SK-N-SH (cell line): ENCODE data around the gene EVC. TPM values are rescaled to one million over a fixed set of nuclear protein-coding genes. Genes with fewer than 3 reads are reported as not detected.

Experiments
- CTCF ChIA-PET: fragments of 300-600, 350-600 bp; formaldehyde crosslinking; extraction: SDS; loops from one replicate; lab custom pipeline; 2021; lab: Yijun Ruan, JAX
- POLR2A ChIA-PET: fragments of 350-600 bp; sonication (Branson Sonifier 250); formaldehyde crosslinking; extraction: SDS; loops from one replicate; lab custom pipeline; 2020; ENCODE audit warnings: antibody characterized with exemption, inconsistent platforms; lab: Yijun Ruan, JAX
- DNase-seq: peaks from one replicate; pipeline ENCODE4 v3.0.0; 2012
- H2AFZ ChIP-seq: fragments of 200-600 bp; sonication (generic); 2 replicates; pipeline ENCODE4 v1.8.1; 2016; ENCODE audit warnings: antibody characterized with exemption, mild to moderate bottlenecking, low read depth
- H3F3A ChIP-seq: fragments of 200-600 bp; sonication (generic); replicated peaks from 2 replicates; pipeline ENCODE3; 2016; ENCODE audit warnings: antibody characterized with exemption, mild to moderate bottlenecking; ENCODE audit not compliant: insufficient read depth
- H3K27ac ChIP-seq, 2 experiments: fragments of 200-500 bp in 1 of 2; fragments of 200-600 bp in 1 of 2; sonication (Bioruptor generic) in 1 of 2; sonication (generic), shearing (Covaris generic) in 1 of 2; 2 replicates each; pipeline versions ENCODE4 v1.5.1 to v1.6.1; 2014 to 2016; ENCODE audit warnings: low read depth in 2 of 2, inconsistent platforms in 1 of 2, low read length in 1 of 2, mild to moderate bottlenecking in 1 of 2, mixed read lengths in 1 of 2
- H3K27me3 ChIP-seq: fragments of 200-600 bp; sonication (generic), shearing (Covaris generic); 2 replicates; pipeline ENCODE4 v1.6.1; 2016; ENCODE audit warnings: mixed run types; ENCODE audit not compliant: insufficient read depth
- H3K36me3 ChIP-seq, 2 experiments: fragments of 200-500 bp in 1 of 2; fragments of 200-600 bp in 1 of 2; sonication (Bioruptor generic) in 1 of 2; sonication (generic) in 1 of 2; replicated peaks in 1 of 2; 2 replicates each; pipeline versions ENCODE3 to v1.5.1; 2014 to 2016; ENCODE audit warnings: low read length in 1 of 2, mild to moderate bottlenecking in 1 of 2; ENCODE audit not compliant: insufficient read depth in 2 of 2, control insufficient read depth in 1 of 2
- H3K4me1 ChIP-seq, 2 experiments: fragments of 200-500 bp in 1 of 2; fragments of 200-600 bp in 1 of 2; sonication (Bioruptor generic) in 1 of 2; sonication (generic), shearing (Covaris generic) in 1 of 2; 2 replicates each; pipeline versions ENCODE4 v1.5.1 to v1.6.1; 2014 to 2016; ENCODE audit warnings: low read depth in 1 of 2, low read length in 1 of 2, mixed run types in 1 of 2; ENCODE audit not compliant: insufficient read depth in 2 of 2, control insufficient read depth in 1 of 2
- H3K4me2 ChIP-seq: fragments of 200-600 bp; sonication (generic), shearing (Covaris generic); 2 replicates; pipeline ENCODE4 v1.6.1; 2017; ENCODE audit warnings: mixed run types
- H3K4me3 ChIP-seq, 2 experiments: fragments of 200-500 bp in 1 of 2; fragments of 200-600 bp in 1 of 2; sonication (Bioruptor generic) in 1 of 2; sonication (generic), shearing (Covaris generic) in 1 of 2; 2 replicates each; pipeline versions ENCODE4 v1.5.1 to v1.8.1; 2014 to 2016; ENCODE audit warnings: low read depth in 2 of 2, inconsistent platforms in 1 of 2, low read length in 1 of 2, mild to moderate bottlenecking in 1 of 2, mixed read lengths in 1 of 2, moderate library complexity in 1 of 2
- H3K79me2 ChIP-seq: fragments of 200-600 bp; sonication (generic); 2 replicates; pipeline ENCODE4 v1.8.1; 2017; ENCODE audit warnings: mild to moderate bottlenecking; ENCODE audit not compliant: insufficient read depth
- H3K9ac ChIP-seq: fragments of 200-600 bp; sonication (generic); 2 replicates; pipeline ENCODE4 v1.6.1; 2017; ENCODE audit warnings: mixed run types
- H3K9me2 ChIP-seq: fragments of 200-600 bp; sonication (generic); 2 replicates; pipeline ENCODE4 v1.6.1; 2017; ENCODE audit warnings: mixed run types
- H3K9me3 ChIP-seq: fragments of 200-600 bp; sonication (generic); 2 replicates; pipeline ENCODE4 v1.6.1; 2017; ENCODE audit warnings: mixed run types, mild to moderate bottlenecking, moderate library complexity
- H4K20me1 ChIP-seq: fragments of 200-600 bp; sonication (generic); 2 replicates; pipeline ENCODE4 v1.6.1; 2017; ENCODE audit warnings: mild to moderate bottlenecking, mixed run types; ENCODE audit not compliant: insufficient read depth
- ELF1 ChIP-seq: IDR thresholded peaks from 2 replicates; pipeline ENCODE4 v1.4.0; 2012
- EP300 ChIP-seq, 2 experiments: IDR thresholded peaks; 2 replicates each; pipeline versions ENCODE4 v1.4.0 to v1.6.1; 2012; ENCODE audit warnings: borderline replicate concordance in 1 of 2, low read depth in 1 of 2, low read length in 1 of 2
- GATA2 ChIP-seq: sonication (generic); formaldehyde crosslinking; IDR thresholded peaks from 2 replicates; pipeline ENCODE4 v1.5.0; 2020; ENCODE audit warnings: mild to moderate bottlenecking, missing genetic modification reagents
- NFIC ChIP-seq: IDR thresholded peaks from 2 replicates; pipeline ENCODE4 v1.4.0; 2012; ENCODE audit warnings: borderline replicate concordance
- POLR2AphosphoS5 ChIP-seq: IDR thresholded peaks from 2 replicates; pipeline ENCODE4 v1.6.1; 2012; ENCODE audit warnings: low read depth, low read length
- RAD21 ChIP-seq: IDR thresholded peaks from 2 replicates; pipeline ENCODE4 v1.6.1; 2012; ENCODE audit warnings: mild to moderate bottlenecking, low read length
- RCOR1 ChIP-seq: fragments of 150-350 bp; IDR thresholded peaks from 2 replicates; pipeline ENCODE4 v1.6.1; 2017; ENCODE audit warnings: antibody characterized with exemption, low read length
- RFX5 ChIP-seq: IDR thresholded peaks from 2 replicates; pipeline ENCODE4 v1.6.1; 2012; ENCODE audit warnings: mild to moderate bottlenecking, improper control_type of control experiment, low read length
- TAF1 ChIP-seq: IDR thresholded peaks from 2 replicates; pipeline ENCODE4 v1.6.1; 2012; ENCODE audit warnings: low read depth, mild to moderate bottlenecking, low read length, moderate library complexity, borderline replicate concordance
- TCF12 ChIP-seq: IDR thresholded peaks from 2 replicates; pipeline ENCODE4 v1.4.0; 2012
- WGBS: methylation state at CpG from one replicate; pipeline ENCODE4 v1.1.6; 2017; ENCODE audit warnings: low lambda C conversion rate; 5-methylcytosine and 5-hydroxymethylcytosine counted together
- polyA plus RNA-seq, 3 experiments: library from polyadenylated mRNA; depleted of rRNA; stranded (reverse); fragments of >200 nt; gene quantifications; 2 replicates each; pipeline ENCODE4 v1.2.3, GENCODE V29; 2012
- TF ChIP-seq, protein P1 (sequence below): fragments of 200-600 bp; sonication (generic); IDR thresholded peaks from 2 replicates; pipeline ENCODE4 v1.6.1; 2017; ENCODE audit warnings: antibody characterized with exemption, mild to moderate bottlenecking, moderate library complexity
- TF ChIP-seq, protein P2 (sequence below): IDR thresholded peaks from 2 replicates; pipeline ENCODE4 v1.6.1; 2012; ENCODE audit warnings: mild to moderate bottlenecking, low read depth, low read length, moderate library complexity
- TF ChIP-seq, protein P3 (sequence below): fragments of 150-350 bp; IDR thresholded peaks from 2 replicates; pipeline ENCODE4 v1.6.1; 2016; ENCODE audit warnings: mild to moderate bottlenecking, low read depth, low read length
- TF ChIP-seq, protein P4 (sequence below): fragments of 150-350 bp; IDR thresholded peaks from 2 replicates; pipeline ENCODE4 v1.6.1; 2017; ENCODE audit warnings: antibody characterized with exemption, low read length, low read depth, borderline replicate concordance
- TF ChIP-seq, protein P5 (sequence below): IDR thresholded peaks from 2 replicates; pipeline ENCODE4 v1.4.0; 2012; ENCODE audit warnings: low read depth, borderline replicate concordance

EVC gene
- polyA plus RNA-seq, 1 of the 3 experiments (the other 2 are of a cell fraction) = 3.8 TPM

DNA sequence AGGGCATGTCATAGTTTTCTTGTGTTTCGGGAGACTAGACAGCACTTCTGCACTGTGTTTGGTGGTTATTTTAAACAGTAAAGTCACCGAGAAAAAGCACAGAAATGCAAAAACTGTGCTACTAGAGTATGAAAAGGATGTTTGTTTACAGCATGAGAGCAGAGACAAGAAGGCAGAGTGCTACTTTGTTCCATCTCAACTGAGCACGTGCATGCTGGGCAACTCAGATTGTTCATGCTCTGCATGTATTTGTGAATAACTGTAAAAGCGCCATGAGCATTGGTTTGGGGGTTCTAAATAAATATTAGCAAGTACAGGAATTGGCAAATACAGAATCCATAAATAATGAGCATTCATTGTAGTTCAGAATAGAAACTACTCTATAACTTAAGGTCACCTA lies 7.4 kb downstream of the EVC start (continued):
- TF ChIP-seq, protein P1, sequence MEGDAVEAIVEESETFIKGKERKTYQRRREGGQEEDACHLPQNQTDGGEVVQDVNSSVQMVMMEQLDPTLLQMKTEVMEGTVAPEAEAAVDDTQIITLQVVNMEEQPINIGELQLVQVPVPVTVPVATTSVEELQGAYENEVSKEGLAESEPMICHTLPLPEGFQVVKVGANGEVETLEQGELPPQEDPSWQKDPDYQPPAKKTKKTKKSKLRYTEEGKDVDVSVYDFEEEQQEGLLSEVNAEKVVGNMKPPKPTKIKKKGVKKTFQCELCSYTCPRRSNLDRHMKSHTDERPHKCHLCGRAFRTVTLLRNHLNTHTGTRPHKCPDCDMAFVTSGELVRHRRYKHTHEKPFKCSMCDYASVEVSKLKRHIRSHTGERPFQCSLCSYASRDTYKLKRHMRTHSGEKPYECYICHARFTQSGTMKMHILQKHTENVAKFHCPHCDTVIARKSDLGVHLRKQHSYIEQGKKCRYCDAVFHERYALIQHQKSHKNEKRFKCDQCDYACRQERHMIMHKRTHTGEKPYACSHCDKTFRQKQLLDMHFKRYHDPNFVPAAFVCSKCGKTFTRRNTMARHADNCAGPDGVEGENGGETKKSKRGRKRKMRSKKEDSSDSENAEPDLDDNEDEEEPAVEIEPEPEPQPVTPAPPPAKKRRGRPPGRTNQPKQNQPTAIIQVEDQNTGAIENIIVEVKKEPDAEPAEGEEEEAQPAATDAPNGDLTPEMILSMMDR = no peak

DNA sequence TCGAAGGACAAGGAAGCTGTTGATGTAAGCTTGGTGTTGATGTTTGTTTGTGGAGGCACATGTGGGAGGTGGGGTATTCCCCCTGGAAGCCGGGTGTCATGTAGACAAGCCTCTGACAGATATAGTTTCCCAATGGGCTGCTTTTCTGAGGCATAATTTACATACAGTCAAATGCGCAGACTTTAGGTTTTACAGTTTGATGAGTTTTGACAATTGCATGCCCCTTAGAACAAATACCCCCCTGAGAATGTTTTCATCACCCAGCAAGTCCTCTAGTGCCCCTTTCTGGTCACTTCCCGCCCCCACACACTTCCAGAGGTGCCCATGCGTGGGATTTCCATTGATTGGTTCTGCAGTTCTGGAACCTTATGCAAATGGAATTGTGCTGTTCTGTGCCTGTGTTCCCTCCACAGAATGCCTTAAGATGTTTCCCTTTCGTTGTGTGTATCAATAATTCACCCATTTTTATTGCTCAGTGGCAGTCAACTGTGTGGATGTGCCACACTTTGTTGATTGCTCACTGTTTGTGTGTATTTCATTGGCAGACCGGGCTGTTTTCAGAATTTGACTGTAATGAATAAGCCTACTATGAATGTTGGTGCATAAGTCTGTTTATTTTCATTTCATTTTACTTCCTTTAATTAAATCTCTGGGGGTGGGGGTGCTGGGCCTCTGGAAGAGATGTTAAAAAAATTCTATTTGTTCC lies 8.5 kb downstream of the EVC start:
- TF ChIP-seq RAD21 = peak; percentile 12; the same call in 1 of the 2 replicates
- TF ChIP-seq, protein P2, sequence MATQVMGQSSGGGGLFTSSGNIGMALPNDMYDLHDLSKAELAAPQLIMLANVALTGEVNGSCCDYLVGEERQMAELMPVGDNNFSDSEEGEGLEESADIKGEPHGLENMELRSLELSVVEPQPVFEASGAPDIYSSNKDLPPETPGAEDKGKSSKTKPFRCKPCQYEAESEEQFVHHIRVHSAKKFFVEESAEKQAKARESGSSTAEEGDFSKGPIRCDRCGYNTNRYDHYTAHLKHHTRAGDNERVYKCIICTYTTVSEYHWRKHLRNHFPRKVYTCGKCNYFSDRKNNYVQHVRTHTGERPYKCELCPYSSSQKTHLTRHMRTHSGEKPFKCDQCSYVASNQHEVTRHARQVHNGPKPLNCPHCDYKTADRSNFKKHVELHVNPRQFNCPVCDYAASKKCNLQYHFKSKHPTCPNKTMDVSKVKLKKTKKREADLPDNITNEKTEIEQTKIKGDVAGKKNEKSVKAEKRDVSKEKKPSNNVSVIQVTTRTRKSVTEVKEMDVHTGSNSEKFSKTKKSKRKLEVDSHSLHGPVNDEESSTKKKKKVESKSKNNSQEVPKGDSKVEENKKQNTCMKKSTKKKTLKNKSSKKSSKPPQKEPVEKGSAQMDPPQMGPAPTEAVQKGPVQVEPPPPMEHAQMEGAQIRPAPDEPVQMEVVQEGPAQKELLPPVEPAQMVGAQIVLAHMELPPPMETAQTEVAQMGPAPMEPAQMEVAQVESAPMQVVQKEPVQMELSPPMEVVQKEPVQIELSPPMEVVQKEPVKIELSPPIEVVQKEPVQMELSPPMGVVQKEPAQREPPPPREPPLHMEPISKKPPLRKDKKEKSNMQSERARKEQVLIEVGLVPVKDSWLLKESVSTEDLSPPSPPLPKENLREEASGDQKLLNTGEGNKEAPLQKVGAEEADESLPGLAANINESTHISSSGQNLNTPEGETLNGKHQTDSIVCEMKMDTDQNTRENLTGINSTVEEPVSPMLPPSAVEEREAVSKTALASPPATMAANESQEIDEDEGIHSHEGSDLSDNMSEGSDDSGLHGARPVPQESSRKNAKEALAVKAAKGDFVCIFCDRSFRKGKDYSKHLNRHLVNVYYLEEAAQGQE = no peak
- TF ChIP-seq, all 33 proteins: peak for 1
- Histone ChIP-seq H3K9me2 (no peaks in the 10 kb centered on the region), H3K79me2 (peaks cover 49% of the 10 kb centered on the region), H4K20me1 (no peaks in the 10 kb centered on the region), H3F3A (no peaks in the 10 kb centered on the region), H3K27me3 (no peaks in the 10 kb centered on the region), H3K4me3 (no peak overlapping the region), H3K4me2 (no peak overlapping the region), H3K4me1 (no peaks in the 10 kb centered on the region), H3K9ac (no peak overlapping the region), H3K36me3 (peaks cover 16 to 17% of the 10 kb centered on the region in 2 experiments), H3K9me3 (no peaks in the 10 kb centered on the region), H2AFZ (no peak overlapping the region), H3K27ac (no peak overlapping the region)
- DNase-seq = no peak
- WGBS = 92% methylated on average over 7 of the region's 7 CpGs
- ChIA-PET POLR2A (no interaction called here), CTCF (interaction anchor here (1.2 kb wide), 1 partner anchor 320 kb away, joined by 3 read pairs; no protein-coding TSS in a partner anchor)

DNA sequence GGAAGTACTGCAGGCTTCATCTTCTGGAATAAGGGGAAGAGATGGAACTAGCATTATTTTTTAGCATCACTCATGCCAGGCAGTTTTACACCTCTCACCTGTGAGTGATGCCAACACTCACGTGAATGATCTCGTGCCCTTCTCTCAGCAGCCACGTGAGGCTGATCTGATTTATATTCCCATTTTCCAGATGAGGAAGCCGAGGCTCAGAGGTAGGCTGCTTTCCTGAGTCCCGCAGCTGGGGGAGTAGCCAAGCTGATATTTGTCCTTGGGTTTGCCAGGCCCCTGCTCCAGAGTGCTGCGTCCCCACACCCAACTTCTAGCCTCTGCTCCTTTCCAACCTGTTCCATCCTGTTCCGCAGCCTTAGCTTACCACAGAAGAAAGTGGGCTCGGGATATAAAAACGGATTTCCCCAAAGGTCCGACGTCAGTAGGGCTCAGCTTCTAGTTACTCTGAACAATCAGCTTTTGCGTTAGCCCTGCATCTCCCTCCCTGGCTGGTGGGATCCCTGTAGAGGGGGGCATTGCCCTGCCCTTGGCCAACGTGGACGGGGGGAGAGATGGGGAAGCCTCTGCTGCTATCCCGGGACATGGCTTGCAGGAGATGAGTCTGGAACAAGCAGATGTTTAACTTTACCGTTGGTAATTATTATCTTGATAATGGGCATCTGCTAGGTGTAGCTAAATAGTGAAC lies 9.3 kb downstream of the EVC start:
- Histone ChIP-seq H3K27ac (no peak overlapping the region), H4K20me1 (no peaks in the 10 kb centered on the region), H3K36me3 (peaks cover 13 to 16% of the 10 kb centered on the region in 2 experiments), H3K9me2 (no peaks in the 10 kb centered on the region), H3K9me3 (no peaks in the 10 kb centered on the region), H3K9ac (no peak overlapping the region), H3K79me2 (peaks cover 41% of the 10 kb centered on the region), H3K4me3 (no peak overlapping the region), H3F3A (no peaks in the 10 kb centered on the region), H2AFZ (no peak overlapping the region), H3K4me1 (no peaks in the 10 kb centered on the region), H3K4me2 (no peak overlapping the region), H3K27me3 (no peaks in the 10 kb centered on the region)
- 88% methylated on average over 16 of the region's 16 CpGs for WGBS
- ChIA-PET POLR2A (no interaction called here), CTCF (interaction anchor here (1.2 kb wide), 1 partner anchor 320 kb away, joined by 3 read pairs; no protein-coding TSS in a partner anchor)
- DNase-seq = no peak
- TF ChIP-seq, protein P3, sequence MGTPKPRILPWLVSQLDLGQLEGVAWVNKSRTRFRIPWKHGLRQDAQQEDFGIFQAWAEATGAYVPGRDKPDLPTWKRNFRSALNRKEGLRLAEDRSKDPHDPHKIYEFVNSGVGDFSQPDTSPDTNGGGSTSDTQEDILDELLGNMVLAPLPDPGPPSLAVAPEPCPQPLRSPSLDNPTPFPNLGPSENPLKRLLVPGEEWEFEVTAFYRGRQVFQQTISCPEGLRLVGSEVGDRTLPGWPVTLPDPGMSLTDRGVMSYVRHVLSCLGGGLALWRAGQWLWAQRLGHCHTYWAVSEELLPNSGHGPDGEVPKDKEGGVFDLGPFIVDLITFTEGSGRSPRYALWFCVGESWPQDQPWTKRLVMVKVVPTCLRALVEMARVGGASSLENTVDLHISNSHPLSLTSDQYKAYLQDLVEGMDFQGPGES = no peak
- no peak for TF ChIP-seq TCF12
- no peak for TF ChIP-seq TAF1
- no peak for TF ChIP-seq ELF1
- TF ChIP-seq RCOR1 = no peak
- TF ChIP-seq GATA2 (CRISPR knock-in tag) = no peak
- no peak for TF ChIP-seq RAD21
- TF ChIP-seq, protein P4, sequence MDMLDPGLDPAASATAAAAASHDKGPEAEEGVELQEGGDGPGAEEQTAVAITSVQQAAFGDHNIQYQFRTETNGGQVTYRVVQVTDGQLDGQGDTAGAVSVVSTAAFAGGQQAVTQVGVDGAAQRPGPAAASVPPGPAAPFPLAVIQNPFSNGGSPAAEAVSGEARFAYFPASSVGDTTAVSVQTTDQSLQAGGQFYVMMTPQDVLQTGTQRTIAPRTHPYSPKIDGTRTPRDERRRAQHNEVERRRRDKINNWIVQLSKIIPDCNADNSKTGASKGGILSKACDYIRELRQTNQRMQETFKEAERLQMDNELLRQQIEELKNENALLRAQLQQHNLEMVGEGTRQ = no peak
- no peak for TF ChIP-seq NFIC
- TF ChIP-seq RFX5 = no peak
- no peak for TF ChIP-seq EP300 (IDR thresholded peaks at IDR 0.05; ENCODE audit: borderline replicate concordance in 1 of 2, low read depth in 1 of 2, low read length in 1 of 2)
- TF ChIP-seq POLR2AphosphoS5 = no peak
- TF ChIP-seq, protein P5, sequence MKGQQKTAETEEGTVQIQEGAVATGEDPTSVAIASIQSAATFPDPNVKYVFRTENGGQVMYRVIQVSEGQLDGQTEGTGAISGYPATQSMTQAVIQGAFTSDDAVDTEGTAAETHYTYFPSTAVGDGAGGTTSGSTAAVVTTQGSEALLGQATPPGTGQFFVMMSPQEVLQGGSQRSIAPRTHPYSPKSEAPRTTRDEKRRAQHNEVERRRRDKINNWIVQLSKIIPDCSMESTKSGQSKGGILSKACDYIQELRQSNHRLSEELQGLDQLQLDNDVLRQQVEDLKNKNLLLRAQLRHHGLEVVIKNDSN = no peak
